ENCODE data around the gene LBH.

LBH gene

DNA sequence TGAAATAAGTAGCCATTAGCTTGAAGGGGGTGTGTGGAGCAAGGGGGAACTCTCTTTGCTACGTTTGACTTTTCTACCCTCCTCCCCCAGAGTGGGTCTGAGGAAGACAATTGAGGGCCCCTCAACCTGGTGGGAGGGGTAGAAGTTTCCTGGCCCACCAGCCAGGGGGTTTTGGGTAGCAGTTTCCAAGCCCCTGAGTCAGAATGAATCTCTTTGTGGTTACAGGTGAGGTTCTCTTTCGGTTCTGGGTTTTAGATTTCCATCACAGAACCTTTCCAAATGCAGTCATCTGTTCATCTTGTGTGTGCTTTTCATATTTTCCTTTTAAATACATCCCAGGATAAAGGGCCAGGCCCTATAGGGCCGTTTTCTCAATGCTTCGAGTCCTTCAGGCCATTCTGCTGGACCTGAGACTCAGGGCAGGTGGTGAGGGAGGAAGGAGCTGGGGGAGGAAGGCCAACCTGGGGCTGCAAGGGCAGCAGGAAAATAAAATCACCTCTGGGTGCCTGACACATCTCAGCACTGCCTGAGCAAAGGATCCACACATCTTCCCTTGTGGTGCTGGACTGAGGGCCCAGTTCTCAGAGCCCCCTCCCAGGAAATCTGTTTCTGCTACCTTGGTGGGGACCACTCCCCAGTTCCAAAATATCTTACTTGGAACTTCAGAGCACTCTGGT is 4.7 kb downstream of the LBH start:
- DNase-seq = peak; percentile 65

DNA sequence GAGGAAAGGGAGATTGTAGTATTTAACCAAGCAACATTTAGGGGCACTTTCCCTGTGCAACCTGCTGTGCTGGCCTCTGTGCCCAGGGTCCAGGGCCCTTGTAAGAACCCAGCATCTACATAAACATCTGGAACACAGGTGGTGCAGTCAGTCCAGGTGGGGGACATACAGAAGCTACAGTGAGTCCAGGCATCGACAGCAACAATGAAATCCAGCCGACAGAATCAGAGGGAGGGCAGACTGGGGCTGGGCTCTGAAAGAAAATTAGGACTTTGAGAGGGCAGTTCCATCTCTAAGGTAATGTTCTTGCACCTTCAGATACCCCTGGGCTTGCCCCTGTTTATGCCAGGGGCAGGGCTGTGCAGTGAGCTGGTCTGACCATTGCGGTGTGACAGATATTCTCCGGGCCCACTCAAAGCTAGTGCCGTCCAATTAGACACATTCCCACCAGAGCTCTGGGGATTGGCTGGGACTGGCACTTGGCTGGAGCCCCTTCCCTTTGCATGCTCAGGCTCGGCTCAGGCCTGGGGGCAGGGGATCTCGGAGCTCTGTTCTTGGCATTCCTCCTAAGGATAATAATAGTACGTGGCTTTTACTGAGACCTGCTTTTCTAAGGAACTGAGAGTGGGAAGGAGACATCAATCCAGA is 5.4 kb downstream of the LBH start:
- DNase-seq = no peak

- DNase-seq = no peak
These were observed 6.1 kb downstream of the LBH start for GRCh38 chr2:30237239-30237965.

GRCh38 chr2:30237966-30238800 is 6.8 kb downstream of the LBH start:
- DNase-seq = no peak

- peak; percentile 75 for DNase-seq
These were observed 8.1 kb downstream of the LBH start for GRCh38 chr2:30239308-30239985.

- DNase-seq = no peak
These were observed 8.8 kb downstream of the LBH start for GRCh38 chr2:30239986-30240752.

- no peak for DNase-seq
These were observed 11.9 kb downstream of the LBH start for GRCh38 chr2:30243231-30243630.

DNA sequence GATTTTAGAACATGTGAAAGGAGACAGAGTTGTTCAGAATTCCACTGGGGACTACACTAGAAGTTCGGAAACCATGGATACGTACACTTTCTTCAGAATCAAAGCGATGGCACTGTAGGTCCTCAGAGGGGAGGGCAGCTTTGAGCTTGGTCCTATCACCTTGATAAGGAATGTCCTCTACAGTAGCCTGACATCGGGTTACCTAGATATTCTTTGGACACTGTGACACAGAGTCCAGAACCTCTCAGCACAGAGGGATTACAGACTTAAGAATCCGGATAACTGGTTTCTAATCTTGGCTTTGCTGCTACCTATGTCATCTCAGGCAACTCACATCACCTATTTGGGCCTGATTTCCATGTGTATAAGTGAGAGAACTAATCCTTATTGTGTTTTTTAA is 14.0 kb downstream of the LBH start:
- no peak for DNase-seq

GRCh38 chr2:30248791-30249190 is 17.5 kb downstream of the LBH start:
- no peak for DNase-seq

DNA sequence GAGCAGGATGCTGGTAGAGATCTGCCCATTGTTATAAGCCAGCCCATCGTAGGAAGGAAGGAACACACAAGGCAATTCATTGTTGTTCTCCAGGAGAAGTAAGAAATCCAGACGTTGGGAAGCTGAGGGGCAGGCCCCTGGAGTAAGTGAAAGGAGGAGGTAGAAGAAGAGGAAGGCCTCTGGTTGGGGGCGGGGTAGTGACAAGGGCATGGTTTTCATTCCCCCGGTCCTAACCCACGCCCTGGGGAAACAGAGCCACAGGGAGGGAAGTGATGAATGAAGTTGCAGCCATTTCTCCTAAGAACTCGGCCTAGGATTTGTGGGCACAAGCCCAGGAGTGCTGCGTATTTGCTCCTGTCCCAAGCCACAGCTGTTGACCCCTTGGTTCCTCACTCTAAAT is 18.0 kb downstream of the LBH start:
- no peak for DNase-seq

GRCh38 chr2:30250421-30250820 is 19.1 kb downstream of the LBH start:
- DNase-seq = no peak

DNA sequence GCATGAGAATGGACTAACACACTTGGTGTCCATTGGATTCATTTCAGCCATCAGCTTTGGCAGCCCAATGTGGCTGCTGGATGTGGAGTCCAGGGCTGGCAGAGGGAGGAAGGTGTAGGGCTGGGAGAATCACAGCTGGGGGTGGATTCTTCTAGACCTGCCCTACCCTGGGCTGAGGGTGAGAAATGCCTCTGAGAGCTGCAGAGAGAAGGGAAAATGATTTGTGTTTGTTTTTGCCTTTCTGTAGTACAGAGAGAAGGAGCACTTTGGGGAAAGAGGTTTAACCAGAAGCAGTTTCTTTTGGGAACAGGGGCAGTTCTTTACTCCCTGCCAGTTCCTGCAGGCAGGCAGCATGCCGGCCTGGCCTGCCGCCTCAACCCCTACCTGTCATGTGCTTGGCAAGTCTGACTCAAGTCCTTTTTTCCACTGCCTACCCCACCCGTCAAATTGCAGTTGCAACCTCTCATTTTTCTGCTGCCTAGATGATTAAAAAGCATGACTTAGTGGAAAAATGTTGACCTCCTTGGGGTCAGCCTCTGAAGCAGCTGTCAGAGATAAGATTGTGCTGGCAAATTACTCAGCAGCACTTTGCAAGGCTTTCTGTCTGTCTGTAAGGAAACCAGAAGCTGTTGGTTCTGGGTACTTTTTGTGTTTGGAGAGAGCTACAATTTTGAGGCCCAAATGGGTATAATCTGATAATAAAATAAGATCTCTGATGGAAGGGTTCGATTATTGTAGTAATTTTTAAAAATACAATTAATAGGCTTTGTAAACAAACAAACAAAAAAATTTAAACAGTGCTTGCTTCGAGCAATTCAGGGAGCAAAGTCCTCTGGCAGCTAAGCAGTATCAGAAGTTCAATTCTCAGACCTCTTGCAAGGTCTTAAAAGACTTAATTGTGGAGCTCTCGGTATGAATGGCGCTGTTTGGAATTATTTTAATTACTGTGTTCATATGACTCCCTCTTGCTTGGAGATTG is 21.7 kb downstream of the LBH start:
- DNase-seq = peak; percentile 81

- no peak for DNase-seq
These were observed 22.7 kb downstream of the LBH start for GRCh38 chr2:30253873-30254684.

GRCh38 chr2:30254685-30255001 is 23.3 kb downstream of the LBH start:
- DNase-seq = no peak

DNA sequence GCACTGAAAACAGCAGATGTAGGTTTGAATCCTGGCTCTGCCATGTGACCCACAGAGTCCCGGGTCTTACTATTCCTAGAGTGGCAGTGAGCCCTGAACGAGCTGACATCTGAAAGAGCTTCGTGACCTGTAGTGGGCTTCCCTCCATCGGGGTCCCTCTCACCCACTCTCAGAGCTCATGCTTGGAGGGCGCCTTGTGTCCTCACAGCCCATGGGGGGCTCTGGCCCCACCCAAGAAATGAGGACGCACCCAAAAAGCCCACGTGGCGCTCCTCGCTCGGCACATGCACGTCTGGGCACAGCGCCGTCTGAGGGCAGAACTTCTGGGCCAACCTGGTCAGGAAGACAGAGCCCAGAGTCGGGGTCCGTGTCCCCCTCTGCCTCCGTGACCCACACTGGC is 23.7 kb downstream of the LBH start:
- DNase-seq = no peak

GRCh38 chr2:30255466-30256408 is 24.4 kb downstream of the LBH start:
- no peak for DNase-seq

DNA sequence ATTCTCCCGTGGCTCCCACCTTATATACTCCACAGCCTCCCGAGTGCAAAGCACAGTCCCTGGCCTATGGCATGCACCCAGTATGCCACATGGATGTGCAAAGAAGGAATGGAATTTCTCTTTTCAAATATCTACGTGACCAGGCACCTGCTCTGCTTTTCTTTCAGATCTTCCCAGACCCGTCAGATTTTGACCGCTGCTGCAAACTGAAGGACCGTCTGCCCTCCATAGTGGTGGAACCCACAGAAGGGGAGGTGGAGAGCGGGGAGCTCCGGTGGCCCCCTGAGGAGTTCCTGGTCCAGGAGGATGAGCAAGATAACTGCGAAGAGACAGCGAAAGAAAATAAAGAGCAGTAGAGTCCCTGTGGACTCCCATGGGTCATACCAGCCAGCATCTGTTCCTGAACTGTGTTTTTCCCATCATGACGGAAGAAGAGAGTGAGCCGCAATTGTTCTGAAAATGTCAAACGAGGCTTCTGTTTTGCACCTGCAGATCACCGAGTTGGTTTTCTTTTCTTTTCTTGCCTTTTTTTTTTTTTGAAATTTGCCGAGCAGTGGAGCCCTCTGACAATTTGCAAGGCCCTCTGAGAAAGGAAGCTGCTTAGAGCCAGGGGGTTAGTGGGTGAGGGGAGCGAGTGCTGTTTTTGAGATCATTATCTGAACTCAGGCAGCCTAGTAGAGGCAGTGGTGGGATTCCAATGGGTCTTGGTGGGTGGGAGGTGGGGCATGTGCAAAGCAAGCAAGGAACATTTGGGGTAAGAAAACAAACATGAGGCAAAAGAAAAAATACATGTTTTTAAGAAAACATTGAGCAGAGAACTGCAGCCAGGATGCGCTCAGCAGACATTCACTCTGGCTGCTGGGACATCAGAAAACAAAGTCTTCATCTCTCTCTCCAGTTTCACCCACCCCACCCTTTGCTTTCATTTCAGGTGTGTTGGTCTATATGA is 26.2 kb downstream of the LBH start:
- no peak for DNase-seq

DNA sequence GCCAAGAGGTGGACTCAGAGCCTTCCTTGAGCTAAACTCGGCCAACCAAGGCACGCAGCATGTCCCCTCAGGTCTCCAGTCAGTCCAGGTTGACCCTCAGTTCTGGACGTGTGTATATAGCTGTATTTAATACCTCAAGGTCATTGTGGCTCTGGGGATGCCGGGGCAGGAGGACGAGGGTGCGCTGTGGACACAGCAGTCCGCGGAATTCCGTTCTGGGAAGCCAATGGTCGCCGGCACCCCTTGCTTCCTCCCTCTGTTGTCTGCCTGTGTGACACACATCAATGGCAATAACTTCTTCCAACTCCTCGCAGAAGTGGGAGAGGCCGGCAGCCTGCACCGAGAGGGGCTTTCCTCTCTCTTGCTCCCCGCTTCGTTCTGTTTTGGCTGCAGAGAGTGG is 27.7 kb downstream of the LBH start:
- DNase-seq = no peak
